SK-N-SH (cell line): ENCODE measurements around the gene MAP7. TPM values are rescaled to one million over a fixed set of nuclear protein-coding genes. Genes with fewer than 3 reads are reported as not detected.

ENCODE experiments used
- CTCF ChIA-PET: fragments of 300-600, 350-600 bp; formaldehyde crosslinking; extraction: SDS; loops from one replicate; lab custom pipeline; 2021; lab: Yijun Ruan, JAX
- POLR2A ChIA-PET: fragments of 350-600 bp; sonication (Branson Sonifier 250); formaldehyde crosslinking; extraction: SDS; loops from one replicate; lab custom pipeline; 2020; ENCODE audit warnings: antibody characterized with exemption, inconsistent platforms; lab: Yijun Ruan, JAX
- DNase-seq: peaks from one replicate; pipeline ENCODE4 v3.0.0; 2012
- H2AFZ ChIP-seq: fragments of 200-600 bp; sonication (generic); 2 replicates; pipeline ENCODE4 v1.8.1; 2016; ENCODE audit warnings: antibody characterized with exemption, mild to moderate bottlenecking, low read depth
- H3F3A ChIP-seq: fragments of 200-600 bp; sonication (generic); replicated peaks from 2 replicates; pipeline ENCODE3; 2016; ENCODE audit warnings: antibody characterized with exemption, mild to moderate bottlenecking; ENCODE audit not compliant: insufficient read depth
- H3K27ac ChIP-seq, 2 experiments: fragments of 200-500 bp in 1 of 2; fragments of 200-600 bp in 1 of 2; sonication (Bioruptor generic) in 1 of 2; sonication (generic), shearing (Covaris generic) in 1 of 2; 2 replicates each; pipeline versions ENCODE4 v1.5.1 to v1.6.1; 2014 to 2016; ENCODE audit warnings: low read depth in 2 of 2, inconsistent platforms in 1 of 2, low read length in 1 of 2, mild to moderate bottlenecking in 1 of 2, mixed read lengths in 1 of 2
- H3K27me3 ChIP-seq: fragments of 200-600 bp; sonication (generic), shearing (Covaris generic); 2 replicates; pipeline ENCODE4 v1.6.1; 2016; ENCODE audit warnings: mixed run types; ENCODE audit not compliant: insufficient read depth
- H3K36me3 ChIP-seq, 2 experiments: fragments of 200-500 bp in 1 of 2; fragments of 200-600 bp in 1 of 2; sonication (Bioruptor generic) in 1 of 2; sonication (generic) in 1 of 2; replicated peaks in 1 of 2; 2 replicates each; pipeline versions ENCODE3 to v1.5.1; 2014 to 2016; ENCODE audit warnings: low read length in 1 of 2, mild to moderate bottlenecking in 1 of 2; ENCODE audit not compliant: insufficient read depth in 2 of 2, control insufficient read depth in 1 of 2
- H3K4me1 ChIP-seq, 2 experiments: fragments of 200-500 bp in 1 of 2; fragments of 200-600 bp in 1 of 2; sonication (Bioruptor generic) in 1 of 2; sonication (generic), shearing (Covaris generic) in 1 of 2; 2 replicates each; pipeline versions ENCODE4 v1.5.1 to v1.6.1; 2014 to 2016; ENCODE audit warnings: low read depth in 1 of 2, low read length in 1 of 2, mixed run types in 1 of 2; ENCODE audit not compliant: insufficient read depth in 2 of 2, control insufficient read depth in 1 of 2
- H3K4me2 ChIP-seq: fragments of 200-600 bp; sonication (generic), shearing (Covaris generic); 2 replicates; pipeline ENCODE4 v1.6.1; 2017; ENCODE audit warnings: mixed run types
- H3K4me3 ChIP-seq, 2 experiments: fragments of 200-500 bp in 1 of 2; fragments of 200-600 bp in 1 of 2; sonication (Bioruptor generic) in 1 of 2; sonication (generic), shearing (Covaris generic) in 1 of 2; 2 replicates each; pipeline versions ENCODE4 v1.5.1 to v1.8.1; 2014 to 2016; ENCODE audit warnings: low read depth in 2 of 2, inconsistent platforms in 1 of 2, low read length in 1 of 2, mild to moderate bottlenecking in 1 of 2, mixed read lengths in 1 of 2, moderate library complexity in 1 of 2
- H3K79me2 ChIP-seq: fragments of 200-600 bp; sonication (generic); 2 replicates; pipeline ENCODE4 v1.8.1; 2017; ENCODE audit warnings: mild to moderate bottlenecking; ENCODE audit not compliant: insufficient read depth
- H3K9ac ChIP-seq: fragments of 200-600 bp; sonication (generic); 2 replicates; pipeline ENCODE4 v1.6.1; 2017; ENCODE audit warnings: mixed run types
- H3K9me2 ChIP-seq: fragments of 200-600 bp; sonication (generic); 2 replicates; pipeline ENCODE4 v1.6.1; 2017; ENCODE audit warnings: mixed run types
- H3K9me3 ChIP-seq: fragments of 200-600 bp; sonication (generic); 2 replicates; pipeline ENCODE4 v1.6.1; 2017; ENCODE audit warnings: mixed run types, mild to moderate bottlenecking, moderate library complexity
- H4K20me1 ChIP-seq: fragments of 200-600 bp; sonication (generic); 2 replicates; pipeline ENCODE4 v1.6.1; 2017; ENCODE audit warnings: mild to moderate bottlenecking, mixed run types; ENCODE audit not compliant: insufficient read depth
- ELF1 ChIP-seq: IDR thresholded peaks from 2 replicates; pipeline ENCODE4 v1.4.0; 2012
- EZH2phosphoT487 ChIP-seq: fragments of 200-600 bp; sonication (generic); IDR thresholded peaks from 2 replicates; pipeline ENCODE4 v1.6.1; 2017; ENCODE audit warnings: low read depth, mixed run types, mild to moderate bottlenecking, antibody characterized with exemption, moderate library complexity, borderline replicate concordance
- FOSL2 ChIP-seq: IDR thresholded peaks from 2 replicates; pipeline ENCODE4 v1.4.0; 2012; ENCODE audit warnings: low read depth, mild to moderate bottlenecking, moderate library complexity, borderline replicate concordance
- FOXJ3 ChIP-seq: sonication (generic); formaldehyde crosslinking; IDR thresholded peaks from 2 replicates; pipeline ENCODE4 v1.5.1; 2020; ENCODE audit warnings: mild to moderate bottlenecking, missing genetic modification reagents
- FOXM1 ChIP-seq: IDR thresholded peaks from 2 replicates; pipeline ENCODE4 v1.4.0; 2012; ENCODE audit warnings: low read depth, mild to moderate bottlenecking
- GABPA ChIP-seq: IDR thresholded peaks from 2 replicates; pipeline ENCODE4 v1.4.0; 2012; ENCODE audit warnings: low read depth, mild to moderate bottlenecking
- JUND ChIP-seq: IDR thresholded peaks from 2 replicates; pipeline ENCODE4 v1.4.0; 2012
- MXI1 ChIP-seq: IDR thresholded peaks from 2 replicates; pipeline ENCODE4 v1.6.1; 2012; ENCODE audit warnings: mild to moderate bottlenecking, low read depth, low read length, improper control_type of control experiment
- NFIC ChIP-seq: IDR thresholded peaks from 2 replicates; pipeline ENCODE4 v1.4.0; 2012; ENCODE audit warnings: borderline replicate concordance
- NRF1 ChIP-seq: IDR thresholded peaks from 2 replicates; pipeline ENCODE4 v1.6.1; 2012; ENCODE audit warnings: low read depth, mild to moderate bottlenecking, low read length
- POLR2AphosphoS5 ChIP-seq: IDR thresholded peaks from 2 replicates; pipeline ENCODE4 v1.6.1; 2012; ENCODE audit warnings: low read depth, low read length
- RCOR1 ChIP-seq: fragments of 150-350 bp; IDR thresholded peaks from 2 replicates; pipeline ENCODE4 v1.6.1; 2017; ENCODE audit warnings: antibody characterized with exemption, low read length
- SMC3 ChIP-seq: IDR thresholded peaks from 2 replicates; pipeline ENCODE4 v1.6.1; 2012; ENCODE audit warnings: low read depth, low read length, improper control_type of control experiment
- TCF12 ChIP-seq: IDR thresholded peaks from 2 replicates; pipeline ENCODE4 v1.4.0; 2012
- WGBS: methylation state at CpG from one replicate; pipeline ENCODE4 v1.1.6; 2017; ENCODE audit warnings: low lambda C conversion rate; 5-methylcytosine and 5-hydroxymethylcytosine counted together
- polyA plus RNA-seq, 3 experiments: library from polyadenylated mRNA; depleted of rRNA; stranded (reverse); fragments of >200 nt; gene quantifications; 2 replicates each; pipeline ENCODE4 v1.2.3, GENCODE V29; 2012
- TF ChIP-seq, protein P1 (sequence below): IDR thresholded peaks from 2 replicates; pipeline ENCODE4 v1.6.1; 2012; ENCODE audit warnings: mild to moderate bottlenecking, low read depth, low read length, moderate library complexity
- TF ChIP-seq, protein P2 (sequence below): IDR thresholded peaks from 2 replicates; pipeline ENCODE4; 2012
- TF ChIP-seq, protein P3 (sequence below): IDR thresholded peaks from 2 replicates; pipeline ENCODE4 v1.4.0; 2012; ENCODE audit warnings: low read depth

The MAP7 gene
- polyA plus RNA-seq, 1 of the 3 experiments (the other 2 are of a cell fraction) = 0.76 TPM

DNA sequence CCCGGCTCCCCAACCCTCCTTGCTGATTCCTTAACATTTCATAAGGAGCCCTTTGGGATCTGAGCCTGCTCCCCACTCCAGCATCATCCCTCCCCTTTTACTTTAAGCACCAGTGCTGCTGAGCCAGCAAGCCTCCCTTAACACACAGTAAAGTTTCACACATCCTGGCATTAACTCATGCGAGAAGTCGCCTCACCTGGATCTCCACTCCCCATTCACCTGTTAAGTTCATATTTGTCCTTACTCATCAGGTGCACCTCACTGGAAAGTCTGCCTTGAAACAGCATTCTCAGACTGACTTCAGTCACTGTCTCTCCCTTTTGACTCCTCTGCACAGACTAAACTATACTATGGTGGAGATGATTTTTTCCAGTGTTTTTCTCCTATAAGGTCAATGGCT, 47.8 kb upstream of the MAP7 start:
- TF ChIP-seq NRF1 (no peak), TCF12 (no peak), GABPA (no peak), SMC3 (no peak), ELF1 (no peak), MXI1 (no peak), FOXM1 (no peak), JUND (no peak), POLR2AphosphoS5 (no peak), FOSL2 (no peak), EZH2phosphoT487 (no peak)
- TF ChIP-seq, protein P1, sequence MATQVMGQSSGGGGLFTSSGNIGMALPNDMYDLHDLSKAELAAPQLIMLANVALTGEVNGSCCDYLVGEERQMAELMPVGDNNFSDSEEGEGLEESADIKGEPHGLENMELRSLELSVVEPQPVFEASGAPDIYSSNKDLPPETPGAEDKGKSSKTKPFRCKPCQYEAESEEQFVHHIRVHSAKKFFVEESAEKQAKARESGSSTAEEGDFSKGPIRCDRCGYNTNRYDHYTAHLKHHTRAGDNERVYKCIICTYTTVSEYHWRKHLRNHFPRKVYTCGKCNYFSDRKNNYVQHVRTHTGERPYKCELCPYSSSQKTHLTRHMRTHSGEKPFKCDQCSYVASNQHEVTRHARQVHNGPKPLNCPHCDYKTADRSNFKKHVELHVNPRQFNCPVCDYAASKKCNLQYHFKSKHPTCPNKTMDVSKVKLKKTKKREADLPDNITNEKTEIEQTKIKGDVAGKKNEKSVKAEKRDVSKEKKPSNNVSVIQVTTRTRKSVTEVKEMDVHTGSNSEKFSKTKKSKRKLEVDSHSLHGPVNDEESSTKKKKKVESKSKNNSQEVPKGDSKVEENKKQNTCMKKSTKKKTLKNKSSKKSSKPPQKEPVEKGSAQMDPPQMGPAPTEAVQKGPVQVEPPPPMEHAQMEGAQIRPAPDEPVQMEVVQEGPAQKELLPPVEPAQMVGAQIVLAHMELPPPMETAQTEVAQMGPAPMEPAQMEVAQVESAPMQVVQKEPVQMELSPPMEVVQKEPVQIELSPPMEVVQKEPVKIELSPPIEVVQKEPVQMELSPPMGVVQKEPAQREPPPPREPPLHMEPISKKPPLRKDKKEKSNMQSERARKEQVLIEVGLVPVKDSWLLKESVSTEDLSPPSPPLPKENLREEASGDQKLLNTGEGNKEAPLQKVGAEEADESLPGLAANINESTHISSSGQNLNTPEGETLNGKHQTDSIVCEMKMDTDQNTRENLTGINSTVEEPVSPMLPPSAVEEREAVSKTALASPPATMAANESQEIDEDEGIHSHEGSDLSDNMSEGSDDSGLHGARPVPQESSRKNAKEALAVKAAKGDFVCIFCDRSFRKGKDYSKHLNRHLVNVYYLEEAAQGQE = no peak
- TF ChIP-seq, protein P2, sequence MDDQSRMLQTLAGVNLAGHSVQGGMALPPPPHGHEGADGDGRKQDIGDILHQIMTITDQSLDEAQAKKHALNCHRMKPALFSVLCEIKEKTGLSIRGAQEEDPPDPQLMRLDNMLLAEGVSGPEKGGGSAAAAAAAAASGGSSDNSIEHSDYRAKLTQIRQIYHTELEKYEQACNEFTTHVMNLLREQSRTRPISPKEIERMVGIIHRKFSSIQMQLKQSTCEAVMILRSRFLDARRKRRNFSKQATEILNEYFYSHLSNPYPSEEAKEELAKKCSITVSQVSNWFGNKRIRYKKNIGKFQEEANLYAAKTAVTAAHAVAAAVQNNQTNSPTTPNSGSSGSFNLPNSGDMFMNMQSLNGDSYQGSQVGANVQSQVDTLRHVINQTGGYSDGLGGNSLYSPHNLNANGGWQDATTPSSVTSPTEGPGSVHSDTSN = no peak
- TF ChIP-seq, protein P3, sequence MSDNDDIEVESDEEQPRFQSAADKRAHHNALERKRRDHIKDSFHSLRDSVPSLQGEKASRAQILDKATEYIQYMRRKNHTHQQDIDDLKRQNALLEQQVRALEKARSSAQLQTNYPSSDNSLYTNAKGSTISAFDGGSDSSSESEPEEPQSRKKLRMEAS = no peak
- H2AFZ ChIP-seq = no peak overlapping the region
- H3K9me3 ChIP-seq = no peaks in the 10 kb centered on the region
- no peaks in the 10 kb centered on the region for H3K9me2 ChIP-seq
- H3K27me3 ChIP-seq = no peaks in the 10 kb centered on the region
- no peak overlapping the region for H3K4me3 ChIP-seq
- no peak overlapping the region for H3K27ac ChIP-seq
- no peak overlapping the region for H3K9ac ChIP-seq
- H3K4me2 ChIP-seq = no peak overlapping the region
- peaks cover 18% of the 10 kb centered on the region for H3F3A ChIP-seq
- no peak for DNase-seq
- H4K20me1 ChIP-seq = no peaks in the 10 kb centered on the region
- no peaks in the 10 kb centered on the region for H3K79me2 ChIP-seq
- ChIA-PET CTCF (interaction anchor here (0.6 to 1.8 kb wide), 3 partner anchors 46 to 324 kb away, joined by 3 to 5 read pairs (median 3); partner anchors contain the start of genes MAP3K5 and SLC35D3), POLR2A (no interaction called here)
- H3K36me3 ChIP-seq = no peaks in the 10 kb centered on the region
- peaks cover 2 to 6% of the 10 kb centered on the region in 2 experiments for H3K4me1 ChIP-seq
- WGBS = 95% methylated on average over 3 of the region's 3 CpGs

DNA sequence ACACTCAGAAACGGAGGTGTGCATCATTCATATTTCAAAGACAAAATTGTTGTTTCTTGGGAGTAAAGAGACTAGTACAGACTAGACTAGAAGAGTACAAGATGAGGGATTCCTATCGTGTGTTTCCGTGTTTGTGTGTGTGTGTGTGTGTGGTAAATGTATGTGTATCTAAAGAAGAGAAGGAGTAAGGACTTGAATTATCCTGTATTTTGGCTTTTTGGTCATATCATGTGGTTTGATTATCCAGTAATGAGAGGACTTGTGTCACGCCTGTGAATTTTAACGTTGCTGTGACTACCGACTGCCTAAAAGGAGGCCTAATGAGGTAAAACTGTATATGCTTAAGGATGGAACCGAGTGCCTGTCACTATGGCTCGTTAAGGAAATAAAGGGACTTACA, 44.4 kb upstream of the MAP7 start:
- H3K9me3 ChIP-seq = no peaks in the 10 kb centered on the region
- H3K79me2 ChIP-seq = no peaks in the 10 kb centered on the region
- peak overlapping the region; percentile 67; the same call in 1 of the 2 replicates for H2AFZ ChIP-seq
- POLR2A ChIA-PET = no interaction called here
- H3K4me3 ChIP-seq = peak overlapping the region in 1 of 2 experiments; percentile 52; a peak in 1 of 4 replicates
- no peaks in the 10 kb centered on the region for H4K20me1 ChIP-seq
- peaks cover 22% of the 10 kb centered on the region for H3F3A ChIP-seq
- H3K27ac ChIP-seq = peak overlapping the region in 1 of 2 experiments; percentile 99; a peak in 3 of 4 replicates
- H3K4me2 ChIP-seq = peak overlapping the region; percentile 64; the same call in 1 of the 2 replicates
- no peak for DNase-seq
- peak overlapping the region; percentile 54; the same call in 1 of the 2 replicates for H3K9ac ChIP-seq
- peaks cover 5 to 18% of the 10 kb centered on the region in 2 experiments for H3K36me3 ChIP-seq
- CTCF ChIA-PET = interaction anchor here (1.1 to 1.3 kb wide), 2 partner anchors 14 to 198 kb away, joined by 4 to 5 read pairs; partner anchors contain the start of gene MAP3K5
- 93% methylated on average over 8 of the region's 8 CpGs for WGBS
- H3K4me1 ChIP-seq = peaks cover 0 to 11% of the 10 kb centered on the region in 2 experiments; a peak in 3 of 4 replicates
- no peaks in the 10 kb centered on the region for H3K27me3 ChIP-seq
- H3K9me2 ChIP-seq = no peaks in the 10 kb centered on the region
- TF ChIP-seq, protein P2 = no peak
- TF ChIP-seq EZH2phosphoT487 (no peak), RCOR1 (no peak), TCF12 (no peak), JUND (no peak), FOXJ3 (CRISPR knock-in tag) (no peak), NFIC (no peak)
- TF ChIP-seq, protein P1 = no peak
- TF ChIP-seq, protein P3 = no peak
